Left renal pelvis (tissue), 4 donors: ENCODE data around the gene HPS5. TPM values are rescaled to one million over a fixed set of nuclear protein-coding genes. Genes with fewer than 3 reads are reported as not detected.

Experiments used
- DNase-seq, 4 donors: peaks; one replicate each; pipeline ENCODE4 v3.0.0-alpha.2; 2013; ENCODE audit warnings: low read depth in 4 of 4, low spot score in 3 of 4
- polyA plus RNA-seq, 4 donors: library from polyadenylated mRNA; unstranded; fragments of 120-200 nt; gene quantifications; one replicate each; pipeline ENCODE4 v1.2.1, GENCODE V29; 2013; ENCODE audit not compliant: insufficient read length in 4 of 4

Gene HPS5
- polyA plus RNA-seq, 4 donors = 17.2 to 24.9 (median 21.3) TPM

DNA sequence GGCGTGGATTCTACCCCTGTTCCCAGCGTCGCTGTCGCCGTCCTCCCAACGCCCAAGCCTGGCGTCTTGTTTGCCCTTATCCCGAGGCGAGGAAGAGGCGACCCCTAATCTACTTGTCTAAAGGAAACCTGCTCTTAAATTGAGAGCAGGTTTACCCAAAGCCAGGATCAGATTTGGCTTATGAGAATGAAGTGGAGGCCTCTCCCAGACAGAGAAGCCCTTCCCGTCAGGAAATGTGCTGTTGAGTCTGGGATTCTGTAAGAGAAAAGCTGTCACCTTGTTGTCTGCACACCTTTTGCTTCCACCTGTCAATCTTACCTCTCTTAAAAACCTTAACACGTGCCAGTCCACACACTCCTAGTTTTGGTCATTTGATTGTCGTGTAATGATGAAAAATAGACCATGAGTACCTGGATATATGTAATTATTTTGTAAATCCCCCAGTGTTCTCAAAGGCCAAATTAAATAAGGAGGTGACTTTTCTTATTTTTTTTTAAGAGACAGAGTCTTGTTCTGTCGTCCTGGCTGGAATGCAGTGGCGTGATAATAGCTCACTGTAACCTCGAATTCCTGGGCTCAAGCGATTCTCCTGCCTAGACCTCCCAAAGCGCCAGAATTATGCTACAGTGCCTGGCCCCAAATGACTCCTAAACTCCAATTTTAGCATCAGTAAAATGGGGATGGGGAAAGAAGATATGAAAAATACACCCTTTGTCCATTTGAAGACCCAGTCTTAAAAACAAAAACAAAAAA is 1.1 kb upstream of the HPS5 start:
- DNase-seq = no peak

DNA sequence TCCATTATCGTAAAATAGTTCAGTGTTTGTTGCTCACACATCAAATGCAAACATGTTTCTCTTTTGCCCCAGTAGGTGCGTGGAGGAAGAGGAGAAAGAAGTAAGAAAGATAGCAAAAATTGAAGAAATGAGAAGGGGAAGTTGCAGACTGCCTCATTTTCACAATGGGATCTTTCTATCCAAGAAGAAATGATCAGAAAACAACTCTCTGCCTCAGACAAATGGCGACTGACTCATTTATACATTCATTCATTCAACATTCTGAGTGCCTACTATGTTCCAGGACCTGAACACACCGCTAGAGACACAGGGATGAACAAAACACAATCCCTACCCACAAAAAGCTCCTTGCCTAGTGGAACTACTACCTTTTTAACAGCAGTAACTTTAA is 367 bp downstream of the HPS5 start:
- no peak for DNase-seq

DNA sequence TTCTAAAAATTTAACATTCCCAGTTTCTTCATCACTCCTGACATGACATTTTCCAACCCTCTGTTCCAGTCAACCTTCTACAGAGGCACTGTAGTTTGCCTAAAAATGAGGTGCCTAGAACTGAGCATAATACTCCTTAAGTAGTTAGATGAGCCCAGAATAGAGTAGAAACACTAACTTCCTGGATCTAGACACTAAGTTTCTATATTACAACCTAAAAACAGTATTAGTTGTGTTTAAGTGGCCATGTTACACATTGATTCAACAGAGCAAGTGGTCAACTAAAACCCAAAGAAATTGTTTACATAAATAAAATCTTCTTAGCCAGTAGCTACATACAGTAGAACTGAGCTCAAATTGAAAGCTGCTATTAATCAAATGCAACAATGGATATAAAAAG is 1.3 kb downstream of the HPS5 start:
- DNase-seq = no peak

DNA sequence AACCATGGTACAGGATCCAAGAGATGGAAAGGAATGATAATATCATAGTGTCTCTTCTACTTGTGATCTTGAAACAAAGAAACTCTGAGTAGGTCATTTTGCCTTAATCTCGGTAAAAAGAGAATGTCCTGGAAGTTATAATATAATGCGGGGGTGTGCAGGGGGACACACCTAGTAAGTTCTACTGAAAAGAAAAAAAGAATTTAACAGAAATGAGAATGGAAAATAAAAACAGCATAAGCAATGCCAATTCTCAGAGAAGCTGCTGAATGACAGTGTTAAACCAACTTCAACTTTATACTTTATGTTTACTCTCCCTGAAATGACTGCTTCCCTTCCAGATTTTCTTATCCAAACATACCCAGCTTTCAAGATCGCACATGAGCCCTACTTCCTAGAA is 2.0 kb downstream of the HPS5 start:
- DNase-seq = no peak

DNA sequence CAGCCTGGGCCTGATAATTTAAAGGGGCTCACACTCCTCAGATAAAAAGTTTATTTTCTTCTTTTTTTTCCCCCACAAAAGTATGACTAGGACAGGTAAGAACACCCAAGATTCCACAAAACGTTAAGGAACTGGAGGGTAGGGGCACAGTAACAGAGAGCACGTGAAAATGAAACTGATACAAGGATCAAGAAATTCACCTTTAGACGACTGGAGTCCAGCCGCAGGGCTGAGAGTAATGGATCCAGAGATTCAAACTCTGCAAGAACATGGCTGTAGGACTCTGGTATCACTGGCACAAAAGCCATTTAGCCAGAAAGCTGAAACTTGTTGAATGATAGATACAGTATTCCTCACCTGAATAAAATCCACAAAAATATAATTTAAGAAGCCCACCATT is 4.4 kb downstream of the HPS5 start:
- no peak for DNase-seq

DNA sequence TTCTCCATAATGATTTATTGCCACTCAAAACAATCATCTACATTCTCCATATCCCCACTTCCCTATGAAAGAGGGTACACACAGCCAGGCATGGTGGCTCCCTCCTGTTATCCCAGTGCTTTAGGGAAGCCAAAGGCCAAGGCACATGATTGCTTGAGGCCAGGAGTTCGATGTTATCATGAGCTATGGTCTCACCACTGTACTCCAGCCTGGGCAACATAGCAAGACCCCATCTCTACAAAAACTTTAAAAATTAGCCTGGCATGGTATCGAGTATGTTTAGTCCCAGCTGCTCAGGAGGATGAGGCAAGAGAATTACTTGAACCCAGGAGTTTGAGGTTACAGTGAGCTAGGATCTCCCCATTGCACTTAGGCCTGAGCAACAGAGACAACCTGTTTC is 6.0 kb downstream of the HPS5 start:
- DNase-seq = no peak

DNA sequence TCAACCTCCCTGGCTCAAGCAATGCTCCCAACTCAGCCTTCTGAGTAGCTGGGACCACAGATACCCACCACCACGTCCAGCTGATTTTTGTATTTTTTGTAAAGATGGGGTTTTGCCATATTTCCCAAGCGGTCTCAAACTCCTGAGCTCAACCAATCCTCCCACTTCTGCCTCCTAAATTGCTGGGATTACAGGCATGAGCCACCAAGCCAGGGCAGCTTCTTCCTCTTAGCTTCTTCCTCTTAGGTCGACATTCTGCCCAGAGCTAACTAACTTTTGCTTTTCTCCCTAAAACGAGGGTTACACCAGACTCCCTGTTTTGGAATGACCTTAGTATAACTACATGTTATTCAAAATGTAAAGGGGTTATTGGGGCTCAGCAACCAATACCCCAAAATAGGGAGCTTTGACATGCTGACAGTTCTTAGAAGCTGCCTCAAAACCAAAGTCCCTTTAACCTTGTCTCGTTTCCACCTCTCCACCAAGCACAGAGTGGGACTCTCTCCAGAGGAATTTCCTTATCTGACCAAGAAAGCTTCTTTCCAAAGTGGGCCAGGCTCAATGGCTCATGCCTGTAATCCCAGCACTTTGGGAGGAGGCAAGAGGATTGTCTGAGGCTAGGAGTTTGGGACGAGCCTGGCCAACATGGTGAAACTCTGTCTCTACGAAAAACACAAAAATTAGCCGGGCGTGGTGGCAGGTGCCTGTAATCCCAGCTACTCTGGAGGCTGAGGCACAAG is 7.0 kb downstream of the HPS5 start:
- no peak for DNase-seq

DNA sequence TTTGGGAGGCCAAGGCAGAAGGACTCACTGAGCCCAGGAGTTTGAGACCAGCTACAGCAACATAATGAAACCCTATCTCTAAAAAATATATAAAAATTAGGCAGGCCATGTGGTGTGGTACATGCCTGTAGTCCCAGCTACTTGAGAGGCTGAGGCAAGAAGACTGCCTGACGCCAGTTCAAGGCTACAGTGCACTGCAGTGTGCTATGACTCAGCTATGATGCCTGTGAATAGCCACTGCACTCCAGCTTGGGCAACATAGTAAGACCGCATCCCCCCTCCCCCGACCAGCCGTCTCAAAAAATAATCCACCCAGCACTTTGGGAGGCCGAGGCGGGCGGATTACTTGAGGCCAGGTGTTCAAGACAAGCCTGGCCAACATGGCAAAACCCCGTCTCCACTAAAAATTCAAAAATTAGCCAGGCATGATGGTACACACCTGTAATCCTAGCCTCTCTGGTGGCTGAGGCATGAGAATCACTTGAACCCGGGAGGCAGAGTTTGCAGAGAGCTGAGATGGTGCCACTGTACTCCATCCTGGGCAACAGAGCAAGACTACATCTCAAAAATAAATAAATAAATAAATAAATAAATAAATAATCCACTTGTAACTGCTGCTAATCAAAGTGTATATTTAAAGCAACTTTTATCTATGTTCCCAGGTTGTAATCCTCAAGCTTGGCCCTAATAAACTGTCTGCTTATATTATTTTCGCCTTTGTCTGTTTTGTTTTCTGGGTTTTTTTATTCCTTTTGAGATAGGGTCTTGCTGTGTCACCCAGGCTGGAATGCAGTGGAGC is 7.8 kb downstream of the HPS5 start:
- no peak for DNase-seq

DNA sequence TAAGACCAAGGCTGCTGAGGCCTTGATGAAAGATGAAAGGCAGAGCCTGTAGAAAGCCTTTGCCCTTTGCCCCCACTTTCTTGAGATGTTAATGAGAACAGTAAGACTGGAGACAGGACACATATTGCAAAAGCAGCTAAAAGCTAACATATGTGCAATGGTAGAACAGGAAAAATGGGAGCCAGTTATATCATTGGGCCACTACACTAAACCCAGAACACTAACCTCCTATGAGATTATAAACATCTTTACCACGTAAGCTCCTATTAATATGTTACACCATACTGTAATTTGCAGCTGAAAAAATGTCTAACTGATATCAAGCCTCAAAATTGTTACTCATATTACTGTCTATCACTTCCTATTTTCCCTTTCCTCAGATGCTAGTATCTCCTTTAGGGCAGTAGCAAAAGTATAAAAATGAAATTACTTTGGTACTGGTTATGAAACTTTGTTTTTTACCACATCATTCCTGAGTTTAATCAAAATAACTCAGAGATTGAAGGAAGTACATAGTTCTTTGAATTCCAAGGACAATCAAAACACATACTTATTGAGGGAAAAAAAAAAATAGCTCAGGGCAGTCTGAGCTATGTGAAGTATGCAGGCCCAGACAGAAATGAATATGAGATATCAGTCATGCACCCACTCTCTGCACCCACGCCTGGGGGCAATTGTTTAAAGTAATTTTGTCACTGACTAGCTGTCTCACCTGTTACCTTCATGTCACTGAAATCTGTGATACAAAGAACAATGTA is 9.1 kb downstream of the HPS5 start:
- DNase-seq = no peak

DNA sequence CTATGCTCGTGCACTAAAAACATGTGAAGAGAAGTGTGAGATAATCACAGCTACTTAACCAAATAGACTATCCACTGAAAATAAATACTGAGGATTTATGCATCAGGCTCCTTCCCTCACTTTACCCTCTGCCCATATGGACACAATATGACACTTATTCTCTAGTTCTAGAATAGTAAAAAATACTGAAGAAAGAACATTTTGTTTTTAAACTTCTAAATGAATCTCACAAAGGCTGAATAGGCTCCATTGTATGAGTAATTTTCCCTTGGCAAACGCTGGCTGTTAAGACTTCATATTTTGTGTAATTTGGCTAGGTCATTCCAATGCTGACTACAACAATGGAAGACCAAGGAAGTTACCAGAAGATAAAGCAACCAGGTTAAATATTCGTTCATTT is 9.9 kb downstream of the HPS5 start:
- DNase-seq = no peak

DNA sequence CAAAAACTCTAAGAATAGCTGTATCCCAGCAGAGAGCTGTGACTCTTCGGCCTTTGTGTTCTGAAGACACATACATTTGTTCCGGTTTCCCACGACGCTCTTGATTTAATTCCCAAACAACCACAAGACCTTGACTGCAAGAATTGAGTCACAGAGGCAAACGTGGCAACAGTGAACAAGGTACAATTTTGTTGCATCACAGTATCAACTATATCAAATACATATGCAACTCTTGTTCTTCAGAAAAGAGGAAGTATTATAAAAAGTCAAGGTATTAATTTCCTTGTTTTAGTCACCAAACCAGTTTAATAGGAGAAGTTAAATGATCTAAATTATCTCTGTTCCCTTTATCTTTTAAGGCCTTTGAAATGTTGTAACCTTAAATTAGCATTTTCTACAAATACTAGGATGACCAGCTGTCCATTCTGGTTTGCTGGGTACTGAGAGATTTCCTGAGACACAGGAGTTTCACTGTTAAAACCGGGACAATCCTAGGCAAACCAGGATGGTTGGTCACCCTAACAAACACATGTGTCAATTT is 11.1 kb downstream of the HPS5 start:
- DNase-seq = no peak

DNA sequence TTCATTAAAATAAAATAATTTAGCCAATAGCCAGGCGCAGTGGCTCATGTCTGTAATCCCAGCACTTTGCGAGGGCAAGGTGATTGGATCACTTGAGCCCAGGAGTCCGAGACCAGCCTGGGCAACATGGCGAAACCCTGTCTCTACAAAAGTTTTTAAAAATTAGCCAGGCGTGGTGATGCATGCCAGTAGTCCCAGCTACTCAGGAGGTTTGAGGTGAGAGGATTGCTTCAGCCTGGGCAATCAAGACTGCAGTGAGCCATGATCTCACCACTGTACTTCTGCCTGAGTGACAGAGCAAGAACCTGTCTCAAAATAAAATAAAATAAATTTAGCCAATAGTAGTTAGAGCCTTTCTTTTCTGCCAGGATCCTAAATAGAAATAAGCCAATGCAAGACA is 12.2 kb downstream of the HPS5 start:
- DNase-seq = no peak

DNA sequence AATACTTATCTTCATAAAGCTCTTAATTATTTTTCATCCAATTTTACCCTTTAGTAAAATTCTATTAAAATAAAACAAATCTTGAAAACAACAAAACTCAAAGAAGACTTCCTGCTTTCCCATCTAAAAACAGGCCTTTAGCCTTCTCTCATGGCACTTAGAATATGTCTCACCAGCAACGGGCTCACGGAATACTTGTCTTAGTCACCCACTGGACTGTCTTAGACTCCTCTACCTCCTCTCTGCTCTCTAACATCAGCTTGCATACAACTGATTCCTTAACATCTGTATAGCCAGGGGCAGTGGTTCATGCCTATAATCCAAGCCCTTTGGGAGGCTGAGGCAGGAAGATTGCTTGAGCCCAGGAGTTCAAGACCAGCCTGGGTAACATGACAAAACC is 13.7 kb downstream of the HPS5 start:
- DNase-seq = no peak

DNA sequence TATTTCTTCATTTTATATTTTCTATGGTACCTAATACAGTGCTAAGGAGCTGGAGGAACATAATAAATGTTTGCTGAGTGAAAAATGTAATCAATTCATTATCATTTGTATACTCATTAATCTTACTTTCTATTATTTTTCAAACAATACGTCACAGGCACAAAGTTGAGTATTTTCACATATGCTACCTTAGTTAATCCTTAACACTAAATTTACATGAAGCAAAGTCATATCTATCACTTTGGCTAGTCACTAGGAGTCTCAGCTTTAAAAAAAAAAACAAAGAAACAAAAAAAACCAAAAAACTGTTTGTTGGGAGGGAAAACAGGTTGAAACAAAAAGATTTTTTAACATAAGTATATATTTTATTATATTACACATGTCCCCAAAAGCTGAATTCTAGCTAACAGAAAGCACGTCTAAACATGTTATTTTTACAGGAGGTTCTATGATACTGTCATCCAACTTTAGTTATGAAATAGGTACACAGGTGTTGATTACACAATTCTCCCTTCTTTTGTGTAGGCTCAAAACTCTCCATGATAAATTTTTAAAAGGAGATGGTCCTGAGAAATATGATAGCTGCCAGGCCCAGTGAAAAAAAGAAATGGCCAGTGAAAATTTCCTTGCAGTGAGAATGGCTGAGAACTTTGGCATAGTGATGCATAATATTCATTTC is 14.3 kb downstream of the HPS5 start:
- no peak for DNase-seq

DNA sequence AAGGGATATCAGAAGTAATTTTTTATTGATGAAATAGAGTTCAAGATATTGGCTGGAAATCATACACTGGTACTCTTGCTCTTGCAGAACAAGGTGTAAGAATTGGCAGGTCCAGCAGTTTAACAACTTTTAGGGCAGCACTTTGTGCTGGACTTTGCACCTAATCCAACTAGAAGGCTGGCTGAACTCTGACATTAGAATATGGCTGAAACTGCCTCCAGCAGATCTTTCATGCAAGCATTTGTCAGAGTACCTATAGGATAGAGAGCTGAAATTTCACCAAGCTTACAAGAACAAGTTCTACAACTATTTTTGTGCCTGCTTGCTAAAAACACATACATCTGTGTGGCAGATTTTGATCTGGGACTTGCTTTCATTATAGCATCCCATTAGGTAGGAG is 17.2 kb downstream of the HPS5 start:
- no peak for DNase-seq

DNA sequence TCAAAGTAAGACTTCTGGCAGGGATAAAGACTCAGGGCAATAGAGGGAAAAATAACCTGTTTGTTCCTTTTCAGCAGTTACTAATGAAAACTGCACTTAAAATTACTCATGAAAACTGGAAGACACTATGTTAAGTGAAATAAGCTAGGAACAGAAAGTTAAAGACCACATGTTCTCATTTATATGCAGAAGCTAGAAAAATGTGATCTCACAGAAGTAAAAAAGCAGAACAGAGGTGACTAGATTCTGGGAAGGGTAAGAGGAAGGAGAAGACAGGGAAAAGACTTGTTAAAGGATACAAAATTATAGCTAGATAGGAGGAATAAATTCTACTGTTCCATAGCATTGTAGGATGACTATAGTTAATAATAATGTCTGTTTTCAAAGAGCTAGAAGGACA is 22.2 kb downstream of the HPS5 start:
- DNase-seq = no peak

DNA sequence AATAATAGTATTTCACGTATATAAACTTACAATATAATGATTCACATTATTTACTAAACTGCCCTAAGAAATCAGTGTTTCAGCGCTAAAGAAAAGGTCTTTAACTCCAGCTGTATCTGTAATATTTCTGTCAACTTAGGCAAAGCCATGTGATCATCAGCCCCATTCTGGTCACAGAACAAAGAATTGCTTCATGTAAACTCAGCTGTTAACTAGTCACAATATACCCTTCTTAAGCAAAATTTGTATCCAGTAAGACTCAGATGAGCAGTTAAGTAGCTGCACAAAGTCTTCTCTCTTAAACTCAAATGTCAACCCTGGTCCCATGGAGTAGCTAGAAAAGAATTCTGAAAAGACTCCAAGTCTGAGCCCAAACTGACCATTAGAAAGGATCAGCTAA is 26.6 kb downstream of the HPS5 start:
- no peak for DNase-seq

DNA sequence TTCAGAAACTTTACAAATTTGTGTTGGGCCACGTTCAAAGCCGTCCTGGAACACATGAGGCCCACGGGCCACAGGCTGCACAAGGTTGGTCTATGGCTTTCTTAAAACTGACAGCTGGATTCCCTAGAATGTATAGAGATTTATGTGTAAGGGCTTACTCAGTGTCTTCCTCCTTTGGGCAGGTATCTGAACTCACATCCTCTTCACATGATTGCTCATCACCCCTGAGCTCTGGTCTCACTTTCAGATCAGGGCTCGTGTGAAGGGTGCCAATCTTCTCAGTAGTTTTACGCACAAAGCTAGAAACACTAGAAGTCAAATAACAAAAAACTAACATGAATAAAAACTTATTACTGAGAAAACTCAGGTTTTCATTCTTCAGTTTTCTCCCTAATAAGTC is 27.1 kb downstream of the HPS5 start:
- DNase-seq = no peak

DNA sequence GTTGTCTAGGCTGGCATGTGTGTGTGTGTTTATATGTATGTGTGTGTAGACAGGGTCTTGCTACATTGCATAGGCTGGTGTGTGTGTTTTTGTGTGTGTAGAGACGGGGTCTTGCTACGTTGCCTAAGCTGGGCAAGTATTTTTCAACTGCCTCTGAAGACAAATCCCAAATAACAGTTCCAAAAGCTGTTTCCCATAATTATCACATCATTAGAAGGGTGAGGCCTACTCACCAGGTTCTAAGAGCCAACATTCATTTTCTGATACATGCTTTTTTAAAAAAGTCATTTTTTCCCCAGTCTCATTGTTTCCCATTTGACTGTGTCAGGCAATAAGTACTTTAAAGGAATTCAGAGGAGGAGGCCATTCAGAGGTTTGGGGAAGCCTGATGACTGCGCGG is 33.0 kb downstream of the HPS5 start:
- no peak for DNase-seq

DNA sequence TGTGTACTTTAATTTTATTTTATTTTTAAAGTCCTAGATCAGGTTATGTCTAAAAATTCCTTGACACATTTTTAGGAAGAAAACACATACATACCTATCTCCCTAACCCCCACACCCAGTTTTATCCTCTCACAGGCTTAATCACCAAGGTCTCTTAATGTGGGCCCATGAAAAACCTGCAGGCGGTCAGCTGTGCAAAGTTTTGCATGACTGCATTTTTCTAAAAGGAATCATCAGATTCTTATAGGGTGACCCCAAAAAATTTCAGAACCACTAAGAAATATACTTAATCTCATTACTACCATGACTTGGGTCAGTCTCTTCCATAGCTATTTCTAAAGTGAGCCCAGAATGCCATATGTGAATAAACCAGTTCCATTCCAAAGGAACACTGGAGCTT is 36.1 kb downstream of the HPS5 start:
- DNase-seq = no peak
